IPS DF 19.7 (cell line): Measurements from ENCODE around the gene RGS4.

Experiments used
- DNase-seq: peaks from one replicate; pipeline ENCODE4 v3.0.0-alpha.2; 2013; ENCODE audit warnings: low read depth, low spot score

The RGS4 gene

DNA sequence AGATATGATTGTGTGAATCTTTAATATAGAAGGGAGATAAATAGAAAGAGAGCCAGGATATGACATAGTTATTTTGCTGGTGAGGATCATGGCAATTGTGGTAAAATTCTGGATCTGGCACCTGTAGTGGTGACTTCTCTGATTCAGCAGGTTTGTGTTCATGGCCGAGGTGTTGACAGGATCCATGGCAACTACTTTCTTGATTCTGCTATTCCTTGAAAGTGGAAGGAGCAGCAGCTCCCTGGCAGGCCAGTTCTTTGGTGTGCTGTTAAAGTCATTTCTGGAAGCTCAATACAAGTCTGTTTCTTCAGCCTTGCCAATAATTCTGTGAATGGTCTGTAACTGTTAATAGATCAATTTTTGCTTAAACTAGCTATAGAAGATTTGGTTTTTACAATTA lies 33.4 kb downstream of the RGS4 start:
- DNase-seq, result no peak

DNA sequence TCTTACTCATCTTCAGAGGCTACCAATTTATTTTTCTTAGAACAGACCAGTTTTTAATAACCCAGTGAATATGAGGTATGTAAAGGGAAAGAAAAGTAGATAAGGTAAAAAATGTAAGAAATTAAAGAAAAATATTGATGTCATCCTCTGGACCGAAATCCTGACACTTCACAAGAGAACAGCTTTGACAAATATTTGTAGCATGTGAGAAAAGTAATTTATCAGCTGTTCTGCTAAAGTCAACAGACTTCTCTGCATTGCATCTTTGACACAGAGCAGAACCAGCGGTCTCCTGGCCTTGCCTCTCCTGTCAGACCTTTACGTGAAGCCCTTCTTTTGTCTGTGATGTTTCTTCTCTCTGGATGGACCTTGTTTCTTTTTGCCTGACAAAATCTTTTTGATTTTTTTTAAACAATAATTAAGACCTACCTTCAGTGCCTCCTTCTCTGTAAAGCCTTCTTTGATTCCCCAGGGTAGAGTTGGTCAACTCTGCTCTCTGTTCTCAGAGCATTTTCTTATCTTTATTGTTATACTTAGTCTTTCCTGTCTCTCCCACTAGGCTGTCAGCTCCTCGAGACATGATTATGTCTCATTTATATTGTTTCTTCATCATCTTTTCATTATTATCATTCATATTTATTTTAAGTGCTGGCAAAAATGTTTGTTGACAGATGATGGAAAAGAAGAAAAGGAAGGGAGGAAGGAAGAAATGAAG lies 35.4 kb downstream of the RGS4 start:
- DNase-seq, result no peak

DNA sequence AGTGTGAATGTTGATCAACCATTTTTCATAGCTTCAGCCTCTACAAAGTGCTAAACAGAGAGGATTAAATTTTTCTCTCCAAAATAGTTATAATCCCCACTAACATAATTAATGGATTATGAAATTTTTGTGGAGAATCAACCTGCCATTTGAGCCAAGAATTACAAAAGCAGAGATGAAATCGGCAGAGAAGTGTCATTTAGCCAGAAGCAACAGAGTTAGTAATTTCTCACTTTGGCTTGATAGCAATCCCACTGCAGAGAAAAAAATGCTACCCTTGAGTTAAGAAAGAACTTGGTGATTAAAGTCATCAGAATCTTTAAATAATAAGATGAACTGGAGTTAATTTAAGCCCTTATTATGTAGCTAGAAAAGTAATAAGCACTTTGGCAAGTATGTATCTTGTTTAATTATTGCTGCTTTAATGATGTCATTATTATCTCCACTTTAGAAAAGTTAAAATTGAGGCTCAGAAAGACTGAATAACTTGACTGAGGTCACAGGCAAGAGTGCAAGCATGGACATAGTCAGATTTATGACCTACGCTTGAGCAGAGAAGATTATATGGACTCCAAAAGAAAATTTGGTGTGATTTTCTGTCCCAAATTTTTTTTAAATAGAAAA lies 37.3 kb downstream of the RGS4 start:
- DNase-seq, result no peak

GRCh38 chr1:163107655-163108054 lies 38.5 kb downstream of the RGS4 start:
- no peak for DNase-seq

DNA sequence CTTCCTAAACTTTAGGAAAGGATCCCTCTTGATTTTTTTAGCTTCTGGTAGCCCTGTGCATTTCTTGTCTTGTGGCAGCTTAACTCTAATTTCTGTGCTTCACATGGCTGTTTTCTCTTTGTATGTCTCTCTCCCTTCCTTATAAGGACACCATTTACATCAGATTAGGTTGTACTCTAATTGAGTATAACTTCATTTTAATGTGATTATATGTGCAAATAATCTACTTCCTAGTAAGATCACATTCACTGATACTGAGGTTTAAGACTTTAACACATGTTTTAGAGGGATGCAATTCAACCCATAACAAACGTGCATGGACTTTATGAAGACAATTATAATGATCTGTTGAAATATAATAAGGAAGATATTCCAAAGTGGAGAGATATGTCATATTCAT lies 46.7 kb downstream of the RGS4 start:
- DNase-seq, result no peak

DNA sequence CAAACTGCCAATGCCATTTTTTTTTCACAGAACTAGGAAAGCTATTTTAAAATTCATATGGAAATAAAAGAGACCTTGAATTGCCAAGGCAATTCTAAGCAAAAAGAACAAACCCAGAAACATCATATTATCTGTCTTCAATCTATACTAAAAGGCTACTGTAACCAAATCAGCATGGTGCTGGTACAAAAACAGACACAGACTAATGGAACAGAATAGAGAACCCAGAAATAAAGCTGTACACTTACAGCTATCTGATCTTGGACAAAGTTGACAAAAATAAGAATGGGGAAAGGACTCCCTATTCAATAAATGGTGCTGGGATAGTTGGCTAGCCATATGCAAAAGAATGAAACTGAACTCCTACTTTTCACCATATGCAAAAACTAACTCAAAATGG lies 50.5 kb downstream of the RGS4 start:
- no peak for DNase-seq

GRCh38 chr1:163120372-163120771 lies 51.2 kb downstream of the RGS4 start:
- no peak for DNase-seq

DNA sequence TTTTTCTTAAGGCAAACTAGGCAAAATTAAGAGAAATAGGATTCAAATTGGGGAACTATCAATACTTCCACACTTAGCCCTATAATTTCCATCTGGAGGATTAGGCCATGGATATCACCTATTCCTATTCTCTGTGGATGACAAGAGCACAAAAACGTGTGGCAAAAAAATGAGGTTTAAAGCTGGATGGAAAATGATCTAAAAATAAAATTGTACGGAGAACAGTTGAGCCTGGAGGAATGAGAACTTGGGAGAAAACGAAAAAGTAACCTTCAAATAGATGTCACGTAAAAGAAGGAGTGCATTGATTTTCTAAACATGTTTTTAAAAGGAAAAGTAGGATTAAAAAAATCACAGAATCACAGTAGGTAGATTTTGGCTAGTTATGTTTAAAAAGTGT lies 55.7 kb downstream of the RGS4 start:
- DNase-seq, result no peak
